ENCODE results near the gene SEC14L6. TPM values are rescaled to one million over a fixed set of nuclear protein-coding genes. Genes with fewer than 3 reads are reported as not detected.

Gene SEC14L6
- total RNA-seq, 1 experiment from 2014 or later, result 1.1 TPM

DNA sequence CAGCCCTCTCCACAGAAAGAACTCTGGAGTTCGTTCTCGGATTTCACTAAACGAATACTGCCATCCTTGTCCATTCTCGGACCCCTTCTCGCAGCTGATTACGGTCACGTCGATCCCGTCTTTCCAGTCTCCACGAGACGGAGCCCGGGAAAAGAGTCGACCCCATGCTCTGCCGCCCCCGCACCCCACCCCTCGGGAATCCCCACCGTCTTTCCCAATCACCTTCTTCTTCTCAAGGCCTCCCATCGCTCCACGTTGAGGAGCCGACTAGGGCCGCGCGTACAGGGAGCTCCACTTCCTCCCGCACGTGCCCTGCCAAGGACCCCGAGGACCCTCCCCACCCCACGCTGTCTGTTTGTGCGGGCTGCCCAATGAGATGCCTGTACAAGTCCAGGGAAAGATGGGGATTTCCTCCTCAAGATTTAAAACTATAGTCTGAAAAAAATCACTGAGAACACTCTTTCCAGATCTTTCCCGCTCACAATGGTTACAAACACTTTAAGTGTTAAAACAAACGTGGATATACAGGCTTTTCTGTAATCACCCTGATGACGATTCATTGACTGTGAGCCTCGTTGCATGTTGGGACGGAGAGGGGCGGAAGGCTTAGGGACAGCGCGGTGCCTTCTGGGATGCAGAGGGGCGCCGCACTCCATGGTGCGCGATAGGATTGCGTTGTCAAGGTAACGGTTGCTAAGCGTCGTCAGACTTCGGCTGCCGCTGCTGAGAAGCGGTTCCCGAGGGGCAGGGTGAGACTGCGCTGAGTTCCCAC is 45.2 kb upstream of the SEC14L6 start, which contains the start of gene PES1:
PES1 (minus strand) TSS at position 323 of the 772 bp plus-strand sequence; CDS start at position 246, 77 bp downstream.
- Histone ChIP-seq H4K5ac (ENCODE audit: insufficient read length, low read depth, low read length) (no peak within 1 kb of the TSS), H3K4ac (ENCODE audit: low read depth, low read length) (no peak within 1 kb of the TSS), H2BK15ac (ENCODE audit: low read depth, low read length) (no peak within 1 kb of the TSS), H4K91ac (ENCODE audit: insufficient read length, low read depth, low read length) (no peak within 1 kb of the TSS), H3K23ac (ENCODE audit: insufficient read length, low read depth, low read length) (no peak within 1 kb of the TSS), H3K79me1 (ENCODE audit: insufficient read depth, low read depth, low read length, poor library complexity, severe bottlenecking) (peaks cover 3% of the 10 kb centered on the region), H3K4me1 (ENCODE audit: insufficient read depth, low read length) (no peaks in the 10 kb centered on the region), H4K20me1 (ENCODE audit: control insufficient read depth, insufficient read depth, insufficient read length) (no peaks in the 10 kb centered on the region), H2BK20ac (ENCODE audit: low read depth, low read length, poor library complexity, severe bottlenecking) (no peak within 1 kb of the TSS), H2AK5ac (ENCODE audit: insufficient read length, low read length) (no peak within 1 kb of the TSS), H3K4me2 (ENCODE audit: insufficient read depth, insufficient read length, low read length) (peak within 1 kb of the TSS; percentile 98), H3K9me3 (ENCODE audit: control insufficient read depth, low read depth, low read length) (no peaks in the 10 kb centered on the region), H3K79me2 (ENCODE audit: insufficient read depth, low read length) (peaks cover 17% of the 10 kb centered on the region), H2BK12ac (ENCODE audit: insufficient read length, low read depth, low read length) (no peak within 1 kb of the TSS), H3K23me2 (ENCODE audit: insufficient read length, low read depth, low read length, poor library complexity, severe bottlenecking) (peaks cover 5% of the 10 kb centered on the region), H3K14ac (ENCODE audit: insufficient read depth, low read length) (peak within 1 kb of the TSS; percentile 36; the same call in 1 of the 2 replicates), H3K56ac (ENCODE audit: insufficient read length, low read depth, low read length) (no peak within 1 kb of the TSS), H3K27me3 (ENCODE audit: insufficient read depth, low read length) (no peaks in the 10 kb centered on the region), H2AFZ (ENCODE audit: low read length) (no peak within 1 kb of the TSS), H4K8ac (replicated peaks; ENCODE audit: insufficient read length, low read depth, low read length) (no peak within 1 kb of the TSS), H2BK120ac (ENCODE audit: low read depth, low read length, poor library complexity, severe bottlenecking) (no peak within 1 kb of the TSS), H3K27ac (ENCODE audit: insufficient read length, low read depth, low read length) (no peak within 1 kb of the TSS), H3T11ph (ENCODE audit: low read length) (no peak within 1 kb of the TSS), H3K9ac (ENCODE audit: extremely low read depth, insufficient read length, low read length) (peak within 1 kb of the TSS; percentile 89), H2BK5ac (ENCODE audit: insufficient read length, low read length) (peak within 1 kb of the TSS; percentile 17), H3K18ac (ENCODE audit: insufficient read length, low read depth, low read length) (peak within 1 kb of the TSS; percentile 41)
- Mint-ChIP-seq H3K4me1 (no peaks in the 10 kb centered on the region), H3K27ac (no peak within 1 kb of the TSS), H3K4me3 (no peak within 1 kb of the TSS), H3K36me3 (ENCODE audit: insufficient read depth in 1 of 3, low read depth in 3 of 3) (peaks cover 17 to 30% (median 22%) of the 10 kb centered on the region in 3 experiments; a peak in 6 of 7 replicates), H3K27me3 (ENCODE audit: low read depth) (peaks cover 21% of the 10 kb centered on the region), H3K9me3 (no peaks in the 10 kb centered on the region)
- DNase-seq, result peak; percentile 98
- TF ChIP-seq, protein P1, sequence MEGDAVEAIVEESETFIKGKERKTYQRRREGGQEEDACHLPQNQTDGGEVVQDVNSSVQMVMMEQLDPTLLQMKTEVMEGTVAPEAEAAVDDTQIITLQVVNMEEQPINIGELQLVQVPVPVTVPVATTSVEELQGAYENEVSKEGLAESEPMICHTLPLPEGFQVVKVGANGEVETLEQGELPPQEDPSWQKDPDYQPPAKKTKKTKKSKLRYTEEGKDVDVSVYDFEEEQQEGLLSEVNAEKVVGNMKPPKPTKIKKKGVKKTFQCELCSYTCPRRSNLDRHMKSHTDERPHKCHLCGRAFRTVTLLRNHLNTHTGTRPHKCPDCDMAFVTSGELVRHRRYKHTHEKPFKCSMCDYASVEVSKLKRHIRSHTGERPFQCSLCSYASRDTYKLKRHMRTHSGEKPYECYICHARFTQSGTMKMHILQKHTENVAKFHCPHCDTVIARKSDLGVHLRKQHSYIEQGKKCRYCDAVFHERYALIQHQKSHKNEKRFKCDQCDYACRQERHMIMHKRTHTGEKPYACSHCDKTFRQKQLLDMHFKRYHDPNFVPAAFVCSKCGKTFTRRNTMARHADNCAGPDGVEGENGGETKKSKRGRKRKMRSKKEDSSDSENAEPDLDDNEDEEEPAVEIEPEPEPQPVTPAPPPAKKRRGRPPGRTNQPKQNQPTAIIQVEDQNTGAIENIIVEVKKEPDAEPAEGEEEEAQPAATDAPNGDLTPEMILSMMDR (conservative IDR thresholded peaks at IDR 0.05), result no peak
- WGBS (ENCODE audit: extremely low coverage, insufficient read length, low lambda C conversion rate), result no CpG with 5 or more reads among the region's 49 CpGs
